CD4-positive, alpha-beta T cell treated with Interleukin-21 for 1 hour (primary cell): Measurements from ENCODE around the gene SPATA33.
"Not testable (repeated sequence)": the region's sequence is repeated elsewhere in the genome, so short reads cannot be mapped to it uniquely, and the experiment has no call there.

Source experiments
- DNase-seq: peaks from one replicate; pipeline ENCODE4 v3.0.0-alpha.2; 2020

Gene SPATA33

DNA sequence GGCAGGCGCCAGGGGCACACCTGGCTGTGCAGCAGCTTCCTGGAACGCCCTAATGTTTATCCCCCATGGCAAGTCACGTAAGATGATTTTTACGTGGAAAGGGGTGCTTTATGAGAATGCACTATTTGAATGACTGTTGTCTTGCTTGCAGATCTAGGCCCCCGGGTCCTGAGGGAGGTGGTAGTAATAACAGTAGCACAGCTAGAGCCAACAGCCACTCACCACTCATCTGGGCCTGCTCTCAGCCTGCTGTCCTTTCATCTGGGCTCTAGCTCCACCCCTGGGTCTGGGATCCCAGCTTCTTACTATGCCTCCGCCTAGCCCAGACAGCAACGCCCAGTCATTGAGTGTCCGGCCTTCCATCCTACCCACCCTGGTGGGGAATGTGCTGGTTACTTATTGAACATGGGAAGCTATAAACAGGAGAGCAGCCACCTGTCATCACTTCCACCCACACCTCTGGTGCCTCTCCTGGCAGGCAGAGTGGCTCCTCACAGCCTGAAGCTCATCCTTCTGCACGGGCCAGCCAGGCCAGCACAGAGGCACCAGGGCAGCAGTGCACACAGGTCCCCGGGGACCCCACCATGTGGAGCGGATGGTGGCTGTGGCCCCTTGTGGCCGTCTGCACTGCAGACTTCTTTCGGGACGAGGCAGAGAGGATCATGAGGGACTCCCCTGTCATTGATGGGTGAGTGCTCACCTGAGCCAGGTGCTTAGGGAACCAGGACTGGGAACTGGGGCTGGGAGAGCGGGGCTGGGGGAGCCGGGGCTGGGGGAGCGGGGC is 27.6 kb upstream of the SPATA33 start:
- DNase-seq: no peak

- DNase-seq: no peak
These were observed 24.5 kb upstream of the SPATA33 start for GRCh38 chr16:89633064-89633631.

GRCh38 chr16:89634463-89635385 is 22.9 kb upstream of the SPATA33 start:
- not testable (repeated sequence) for DNase-seq

DNA sequence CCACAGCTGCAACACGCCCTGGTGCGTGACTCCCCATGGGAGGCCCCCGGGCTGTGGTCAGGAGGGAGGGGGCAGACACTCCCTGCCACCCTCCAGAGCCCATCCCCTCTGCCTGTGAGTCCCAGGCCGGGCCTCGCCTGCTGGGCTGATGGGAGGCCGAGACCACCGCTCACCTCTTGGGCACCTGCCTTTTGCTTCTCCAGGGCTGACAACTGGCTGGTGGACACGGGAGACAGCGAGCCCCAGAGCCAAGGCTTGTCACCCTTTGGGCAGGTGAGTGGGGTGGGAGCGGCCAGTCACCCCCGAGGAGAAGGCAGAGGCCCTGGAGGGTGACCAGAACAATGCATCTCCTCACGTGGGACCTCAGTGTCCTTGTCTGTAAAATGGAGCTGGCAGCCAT is 21.0 kb upstream of the SPATA33 start:
- no peak for DNase-seq

- DNase-seq: no peak
These were observed 20.3 kb upstream of the SPATA33 start for GRCh38 chr16:89637379-89637778.

DNA sequence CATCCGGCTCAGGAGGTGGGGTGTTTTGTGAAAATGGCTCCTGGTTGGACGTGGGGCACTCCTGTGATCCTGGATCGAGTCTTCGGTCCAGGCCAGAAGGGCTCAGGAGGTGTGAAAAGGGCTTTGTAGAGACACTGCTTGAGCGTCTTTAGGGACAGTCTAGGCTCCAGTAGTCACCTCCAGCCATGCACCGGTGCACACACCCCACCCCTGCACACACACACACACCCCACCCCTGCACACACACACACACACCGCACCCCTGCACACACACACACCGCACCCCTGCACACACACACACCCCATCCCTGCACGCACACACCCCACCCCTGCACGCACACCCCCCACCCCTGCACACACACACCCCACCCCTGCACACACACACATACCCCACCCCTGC is 19.2 kb upstream of the SPATA33 start:
- no peak for DNase-seq

DNA sequence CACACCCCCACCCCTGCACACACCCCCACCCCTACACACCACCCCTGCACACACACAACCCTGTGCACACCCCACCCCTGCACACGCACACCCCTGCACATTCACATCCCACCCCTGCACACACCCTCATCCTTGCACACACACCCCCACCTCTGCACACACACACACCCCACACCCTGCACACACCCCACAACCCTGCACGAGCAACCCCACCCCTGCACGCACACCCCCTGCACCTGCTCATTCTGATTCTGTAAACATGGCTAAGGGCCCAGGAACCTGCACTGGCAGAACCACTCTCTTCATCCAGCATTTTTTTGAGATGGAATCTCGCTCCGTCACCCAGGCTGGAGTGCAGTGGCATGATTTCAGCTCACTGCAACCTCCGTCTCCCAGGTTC is 18.3 kb upstream of the SPATA33 start:
- no peak for DNase-seq

GRCh38 chr16:89641458-89642119 is 16.0 kb upstream of the SPATA33 start:
- no peak for DNase-seq

- no peak for DNase-seq
These were observed 15.1 kb upstream of the SPATA33 start for GRCh38 chr16:89642574-89642973.

GRCh38 chr16:89643769-89644300 is 13.8 kb upstream of the SPATA33 start:
- no peak for DNase-seq

GRCh38 chr16:89645122-89645521 is 12.5 kb upstream of the SPATA33 start:
- no peak for DNase-seq

- DNase-seq: no peak
These were observed 11.4 kb upstream of the SPATA33 start for GRCh38 chr16:89646270-89646669.

- no peak for DNase-seq
These were observed 10.7 kb upstream of the SPATA33 start for GRCh38 chr16:89646906-89647305.

DNA sequence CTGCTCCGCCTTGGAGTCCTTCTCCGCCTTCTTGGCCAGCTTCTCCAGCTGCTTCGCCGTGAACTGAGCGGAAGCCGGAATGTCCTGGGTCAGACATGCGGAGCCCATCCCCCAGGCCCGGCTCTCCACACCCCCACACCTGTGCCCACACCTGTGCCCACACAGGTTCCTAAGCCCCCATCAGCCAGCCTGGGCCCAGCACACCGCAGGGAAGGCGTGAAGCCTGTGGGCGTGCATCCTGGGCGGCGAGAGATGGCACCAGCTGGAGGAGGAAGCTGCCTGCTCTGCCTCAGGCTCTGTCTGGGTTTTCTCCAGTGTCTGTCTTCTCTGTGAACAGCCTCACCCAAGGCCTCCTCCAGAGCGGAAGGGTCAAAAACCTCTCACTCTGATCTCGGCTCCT is 6.1 kb upstream of the SPATA33 start:
- no peak for DNase-seq

GRCh38 chr16:89653656-89654295 is 3.9 kb upstream of the SPATA33 start:
- no peak for DNase-seq

DNA sequence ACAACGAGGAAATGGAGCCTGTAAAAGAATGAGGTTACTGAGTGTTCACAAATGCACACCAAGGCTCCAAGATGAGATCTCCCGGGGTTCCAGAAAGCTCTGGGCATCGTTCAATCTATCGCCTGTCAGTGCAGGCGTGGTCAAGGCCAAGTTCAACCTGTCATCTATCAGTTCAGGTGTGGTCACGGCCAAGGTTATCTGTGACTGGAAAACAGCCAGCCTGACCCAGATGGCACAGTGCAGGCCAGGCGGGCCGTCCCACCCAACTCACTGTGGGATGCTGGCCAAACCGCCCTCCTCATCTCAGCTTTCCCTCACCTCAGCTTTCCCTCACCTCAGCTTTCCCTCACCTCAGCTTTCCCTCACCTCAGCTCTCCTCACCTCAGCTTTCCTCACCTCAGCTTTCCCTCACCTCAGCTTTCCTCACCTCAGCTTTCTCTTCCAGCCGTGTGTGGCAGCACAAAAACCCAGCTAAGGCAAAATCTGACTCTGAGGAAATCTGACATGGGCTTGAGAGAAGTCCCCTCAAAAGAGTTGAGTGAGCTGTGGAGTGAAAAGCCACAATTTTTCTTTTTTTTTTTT is 2.5 kb upstream of the SPATA33 start:
- DNase-seq: no peak

- DNase-seq: no peak
These were observed 1.1 kb upstream of the SPATA33 start for GRCh38 chr16:89656435-89657121.

DNA sequence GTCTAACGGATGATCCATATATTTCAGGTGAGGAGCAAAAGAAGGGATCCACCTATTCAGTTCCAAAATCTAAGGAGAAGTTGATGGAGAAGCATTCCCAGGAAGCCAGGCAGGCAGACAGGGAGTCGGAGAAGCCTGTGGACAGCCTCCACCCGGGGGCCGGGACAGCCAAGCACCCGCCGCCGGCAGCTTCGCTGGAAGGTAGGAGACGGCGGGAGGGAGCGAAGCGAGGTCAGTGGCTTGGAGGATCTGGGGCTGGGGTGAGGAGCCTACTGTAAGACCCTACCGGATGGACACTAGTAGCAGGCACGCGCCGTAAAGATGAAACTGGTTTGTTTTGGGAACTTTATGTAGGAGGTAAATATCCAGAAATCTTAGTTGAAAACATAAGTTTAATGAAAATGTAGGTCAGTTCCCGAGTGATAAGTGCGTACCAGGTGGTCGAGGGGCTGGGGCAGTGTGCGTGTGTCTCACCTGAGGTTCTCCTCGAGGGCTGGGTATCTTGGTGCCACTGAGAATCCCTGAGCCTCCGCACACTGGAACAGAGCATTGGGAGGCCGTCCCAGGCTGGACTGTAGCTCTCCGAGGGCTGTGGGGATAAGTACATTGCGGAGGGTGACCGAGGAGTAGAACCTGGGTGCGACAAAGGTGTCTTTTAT is 714 bp downstream of the SPATA33 start:
- no peak for DNase-seq

GRCh38 chr16:89660146-89660545 is 2.5 kb downstream of the SPATA33 start:
- no peak for DNase-seq

DNA sequence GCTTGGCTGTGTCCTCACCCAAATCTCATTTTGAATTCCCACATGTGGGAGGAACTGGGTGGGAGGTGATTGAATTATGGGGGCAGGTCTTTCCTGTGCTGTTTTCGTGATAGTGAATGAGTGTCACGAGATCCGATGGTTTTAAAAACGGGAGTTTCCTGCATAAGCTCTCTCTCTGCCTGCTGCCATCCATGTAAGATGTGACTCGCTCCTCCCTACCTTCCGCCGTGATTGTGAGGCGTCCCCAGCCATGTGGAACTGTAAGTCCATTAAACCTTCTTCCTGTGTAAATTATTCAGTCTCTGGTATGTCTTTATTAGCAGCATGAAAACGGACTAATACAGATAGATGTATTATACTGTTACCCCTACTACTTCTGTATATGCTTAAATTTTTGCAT is 3.6 kb downstream of the SPATA33 start:
- no peak for DNase-seq

GRCh38 chr16:89664238-89664637 is 6.6 kb downstream of the SPATA33 start:
- DNase-seq: not testable (repeated sequence)
